GM18499 (cell line): ENCODE results near the gene SIX5.
A peak's percentile ranks its signal among the peaks of the same experiment; 100 is the strongest.

Source experiments
- ATAC-seq: cut with Tn5 transposase; IDR thresholded peaks from one replicate; pipeline ENCODE4 v1.9.1; 2021; ENCODE audit warnings: moderate number of reproducible peaks; ENCODE audit not compliant: insufficient read depth, unreplicated experiment

The SIX5 gene

DNA sequence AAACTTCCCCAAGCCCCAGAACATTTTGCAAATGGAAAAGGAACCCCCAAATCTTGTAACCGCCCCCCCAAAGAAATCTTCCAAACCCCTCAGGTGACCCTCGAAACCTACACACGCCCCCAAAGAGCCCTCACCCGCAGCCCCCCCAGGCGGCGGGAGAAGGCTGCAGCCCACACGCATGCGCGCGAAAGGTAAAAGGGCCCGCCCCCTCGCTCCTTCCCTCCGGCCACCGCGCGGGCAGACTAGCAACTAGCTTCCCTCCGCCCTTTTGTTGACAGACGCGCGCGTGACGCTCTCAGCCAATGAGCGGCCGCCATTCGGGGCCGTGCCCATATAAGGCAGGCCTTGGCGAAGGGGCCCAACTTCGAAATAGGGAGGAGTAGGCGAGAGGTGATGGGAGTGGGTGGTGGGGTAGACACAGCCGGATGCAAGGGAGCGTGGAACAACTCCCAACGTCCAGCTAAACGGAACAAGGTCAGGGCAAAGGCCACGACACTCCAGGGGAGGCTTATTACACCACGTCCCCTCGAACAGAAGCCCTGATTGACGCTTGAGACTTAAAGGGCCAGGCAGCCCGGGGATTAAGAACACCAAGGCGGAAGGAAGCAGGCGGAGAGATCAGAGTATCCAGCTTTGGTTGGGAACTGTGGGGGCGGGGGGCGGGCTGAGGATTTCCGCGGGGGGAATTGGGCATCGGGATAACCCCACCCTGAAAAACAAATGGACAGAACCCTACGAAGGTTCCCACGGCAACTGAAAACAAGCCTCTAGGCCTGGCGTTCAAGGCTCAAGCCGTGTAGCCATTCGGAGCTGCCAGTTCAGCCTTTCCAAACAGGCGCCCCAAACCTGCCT is 51.7 kb downstream of the SIX5 start:
- peak; percentile 71 for ATAC-seq

DNA sequence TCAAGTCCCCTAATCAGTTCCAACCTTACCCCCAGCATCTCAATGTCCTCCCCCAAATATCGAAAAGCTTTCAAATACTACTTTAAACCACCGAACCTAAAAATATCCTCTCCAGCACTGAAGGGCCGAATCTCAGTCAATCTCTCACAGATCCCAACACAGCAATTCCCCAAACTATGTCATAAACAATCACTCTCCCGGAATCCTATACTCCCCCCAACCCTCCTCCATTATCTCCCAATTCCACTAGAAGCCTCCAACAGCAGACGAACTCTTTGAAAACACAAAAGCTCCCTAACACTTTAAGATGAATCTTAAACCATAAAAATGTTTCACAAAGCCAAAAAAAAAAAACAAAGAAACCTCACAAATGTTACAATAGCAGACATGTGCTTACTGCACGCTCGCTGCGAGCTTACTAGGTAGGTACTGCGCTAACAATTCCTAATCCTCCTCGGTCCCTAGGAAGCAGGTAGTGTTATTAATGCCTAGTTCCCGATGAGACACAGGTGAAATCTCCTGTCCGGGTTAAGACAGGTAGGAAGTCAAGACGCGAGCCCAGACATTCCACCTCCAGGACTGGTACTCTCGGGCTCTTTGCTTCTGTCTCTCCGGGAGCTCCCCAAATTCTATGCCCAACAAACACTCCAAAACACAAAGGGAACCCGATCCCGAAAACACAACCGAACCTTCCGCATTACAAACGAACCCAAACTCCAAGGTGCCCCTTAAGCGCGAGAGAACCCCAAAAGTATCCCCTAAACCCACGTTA is 52.5 kb downstream of the SIX5 start:
- ATAC-seq: no peak

DNA sequence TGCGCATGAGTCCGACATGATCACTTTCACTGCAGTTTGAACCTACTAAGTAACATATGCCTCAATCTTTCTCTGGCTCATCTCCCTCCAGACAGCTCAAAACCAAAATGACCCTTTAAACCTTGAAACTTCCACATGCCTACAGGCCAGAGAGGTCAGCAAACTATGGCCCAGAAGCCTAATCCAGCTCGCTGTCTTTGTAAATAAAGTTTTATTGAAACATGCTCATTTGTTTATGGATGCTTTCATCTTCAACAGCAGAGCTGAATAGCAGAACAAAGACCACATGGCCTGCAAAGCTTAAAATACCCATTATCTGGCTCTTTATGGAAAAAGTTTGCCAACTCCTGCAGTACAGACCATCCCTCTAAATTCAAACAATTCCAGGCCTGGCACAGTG is 53.9 kb downstream of the SIX5 start:
- no peak for ATAC-seq
